T-helper 17 cell (primary cell): ENCODE measurements around the gene CDKN2B. TPM values are rescaled to one million over a fixed set of nuclear protein-coding genes. Genes with fewer than 3 reads are reported as not detected.
"Not testable (repeated sequence)": the region's sequence is repeated elsewhere in the genome, so short reads cannot be mapped to it uniquely, and the experiment has no call there.

Source experiments
- ATAC-seq: fragments of 150-1000 bp; cut with Tn5 transposase; 2 replicates; pipeline ENCODE4 v1.10.0; 2021; ENCODE audit warnings: mild to moderate bottlenecking, moderate library complexity
- DNase-seq, 3 donors: peaks; one replicate each; pipeline versions ENCODE4 v3.0.0 to v3.0.0-alpha.2; 2020 to 2021
- H3K9me3 ChIP-seq: one replicate; pipeline ENCODE4 v1.7.0; 2013; ENCODE audit warnings: low read length, mild to moderate bottlenecking; ENCODE audit not compliant: control insufficient read depth, poor library complexity, severe bottlenecking
- H3K27ac Mint-ChIP-seq: one replicate; pipeline ENCODE4 v1.8.0; 2022; ENCODE audit warnings: mild to moderate bottlenecking, moderate library complexity, mixed read lengths
- H3K27me3 Mint-ChIP-seq: one replicate; pipeline ENCODE4 v1.8.0; 2022; ENCODE audit warnings: mixed read lengths
- H3K36me3 Mint-ChIP-seq: one replicate; pipeline ENCODE4 v1.8.0; 2022; ENCODE audit warnings: low read depth, mixed read lengths
- H3K4me1 Mint-ChIP-seq: one replicate; pipeline ENCODE4 v1.8.0; 2022; ENCODE audit warnings: mild to moderate bottlenecking, mixed read lengths
- H3K4me3 Mint-ChIP-seq: one replicate; pipeline ENCODE4 v1.8.0; 2022; ENCODE audit warnings: mild to moderate bottlenecking, moderate library complexity, mixed read lengths
- total RNA-seq, 4 donors: library from RNA in 2 of 4; stranded (reverse) in 2 of 4; gene quantifications; one replicate each; pipeline ENCODE4 v1.2.3 and lab custom pipeline; 2022 to 2026

The CDKN2B gene
- total RNA-seq, 2 donors from 2014 or later = 1.7 to 2.0 TPM

GRCh38 chr9:21967169-21967568 lies 41.9 kb downstream of the CDKN2B start:
- Mint-ChIP-seq H3K36me3 (peaks cover 11% of the 10 kb centered on the region), H3K4me1 (peaks cover 20% of the 10 kb centered on the region), H3K27ac (peak overlapping the region; percentile 79), H3K4me3 (no peak overlapping the region), H3K27me3 (peaks cover 87% of the 10 kb centered on the region)
- DNase-seq (no peak), ATAC-seq (no peak)
- H3K9me3 ChIP-seq = peaks cover 43% of the 10 kb centered on the region

GRCh38 chr9:21966140-21966851 lies 42.8 kb downstream of the CDKN2B start:
- H3K36me3 Mint-ChIP-seq = peaks cover 11% of the 10 kb centered on the region
- peaks cover 87% of the 10 kb centered on the region for H3K27me3 Mint-ChIP-seq
- ATAC-seq (no peak), DNase-seq (no peak)
- H3K27ac Mint-ChIP-seq = peak overlapping the region; percentile 79
- peaks cover 18% of the 10 kb centered on the region for H3K4me1 Mint-ChIP-seq
- H3K9me3 ChIP-seq = peaks cover 43% of the 10 kb centered on the region
- H3K4me3 Mint-ChIP-seq = peak overlapping the region; percentile 71

GRCh38 chr9:21965401-21965951 lies 43.6 kb downstream of the CDKN2B start:
- DNase-seq (no peak), ATAC-seq (peak; percentile 61)
- Mint-ChIP-seq H3K36me3 (peaks cover 9% of the 10 kb centered on the region), H3K4me3 (peak overlapping the region; percentile 71), H3K27me3 (peaks cover 87% of the 10 kb centered on the region), H3K27ac (peak overlapping the region; percentile 72), H3K4me1 (peaks cover 15% of the 10 kb centered on the region)
- peaks cover 40% of the 10 kb centered on the region for H3K9me3 ChIP-seq

GRCh38 chr9:21964925-21965385 lies 44.1 kb downstream of the CDKN2B start:
- H3K4me3 Mint-ChIP-seq = peak overlapping the region; percentile 71
- DNase-seq (peak; percentile 41 to 59 (median 54)), ATAC-seq (peak; percentile 88)
- H3K4me1 Mint-ChIP-seq = peaks cover 15% of the 10 kb centered on the region
- H3K27me3 Mint-ChIP-seq = peaks cover 87% of the 10 kb centered on the region
- peaks cover 9% of the 10 kb centered on the region for H3K36me3 Mint-ChIP-seq
- peak overlapping the region; percentile 72 for H3K27ac Mint-ChIP-seq
- H3K9me3 ChIP-seq = peaks cover 38% of the 10 kb centered on the region

GRCh38 chr9:21961569-21961968 lies 47.5 kb downstream of the CDKN2B start:
- peaks cover 3% of the 10 kb centered on the region for H3K36me3 Mint-ChIP-seq

GRCh38 chr9:21959268-21959667 lies 49.8 kb downstream of the CDKN2B start:
- not testable (repeated sequence) for ATAC-seq
- H3K27me3 Mint-ChIP-seq = peaks cover 50% of the 10 kb centered on the region

More at GRCh38 chr9:21961569-21961968, 47.5 kb downstream of the CDKN2B start:
- H3K4me3 Mint-ChIP-seq = no peak overlapping the region
- H3K27me3 Mint-ChIP-seq = peaks cover 66% of the 10 kb centered on the region
- no peak for DNase-seq
- no peak overlapping the region for H3K27ac Mint-ChIP-seq
- ATAC-seq = no peak
- H3K9me3 ChIP-seq = peaks cover 10% of the 10 kb centered on the region
- H3K4me1 Mint-ChIP-seq = peaks cover 10% of the 10 kb centered on the region

GRCh38 chr9:21958833-21959232 lies 50.3 kb downstream of the CDKN2B start:
- H3K27ac Mint-ChIP-seq = no peak overlapping the region
- DNase-seq (no peak), ATAC-seq (no peak)
- H3K27me3 Mint-ChIP-seq = peaks cover 45% of the 10 kb centered on the region
- H3K4me3 Mint-ChIP-seq = no peak overlapping the region
- peaks cover 5% of the 10 kb centered on the region for H3K9me3 ChIP-seq
- no peaks in the 10 kb centered on the region for H3K4me1 Mint-ChIP-seq
- no peaks in the 10 kb centered on the region for H3K36me3 Mint-ChIP-seq

More at GRCh38 chr9:21959268-21959667, 49.8 kb downstream of the CDKN2B start:
- H3K27ac Mint-ChIP-seq, H3K4me3 Mint-ChIP-seq, DNase-seq, H3K4me1 Mint-ChIP-seq, H3K36me3 Mint-ChIP-seq, H3K9me3 ChIP-seq: not testable (repeated sequence)

Other genes starting within 250 kb of the CDKN2B start
- gene MTAP, start 206.7 kb downstream of the CDKN2B start, total RNA-seq = 10 to 100 TPM; 26.2 to 28.8 TPM
- gene CDKN2A, start 14.9 kb downstream of the CDKN2B start, total RNA-seq = 1 to 10 TPM; 4.9 to 5.7 TPM
- 1 to 10 TPM; 1.6 to 1.7 TPM for gene CDKN2B-AS1, start 14.5 kb downstream of the CDKN2B start, total RNA-seq